Measurements from ENCODE around the gene ADAMTS2.
A peak's percentile ranks its signal among the peaks of the same experiment; 100 is the strongest.

The ADAMTS2 gene

DNA sequence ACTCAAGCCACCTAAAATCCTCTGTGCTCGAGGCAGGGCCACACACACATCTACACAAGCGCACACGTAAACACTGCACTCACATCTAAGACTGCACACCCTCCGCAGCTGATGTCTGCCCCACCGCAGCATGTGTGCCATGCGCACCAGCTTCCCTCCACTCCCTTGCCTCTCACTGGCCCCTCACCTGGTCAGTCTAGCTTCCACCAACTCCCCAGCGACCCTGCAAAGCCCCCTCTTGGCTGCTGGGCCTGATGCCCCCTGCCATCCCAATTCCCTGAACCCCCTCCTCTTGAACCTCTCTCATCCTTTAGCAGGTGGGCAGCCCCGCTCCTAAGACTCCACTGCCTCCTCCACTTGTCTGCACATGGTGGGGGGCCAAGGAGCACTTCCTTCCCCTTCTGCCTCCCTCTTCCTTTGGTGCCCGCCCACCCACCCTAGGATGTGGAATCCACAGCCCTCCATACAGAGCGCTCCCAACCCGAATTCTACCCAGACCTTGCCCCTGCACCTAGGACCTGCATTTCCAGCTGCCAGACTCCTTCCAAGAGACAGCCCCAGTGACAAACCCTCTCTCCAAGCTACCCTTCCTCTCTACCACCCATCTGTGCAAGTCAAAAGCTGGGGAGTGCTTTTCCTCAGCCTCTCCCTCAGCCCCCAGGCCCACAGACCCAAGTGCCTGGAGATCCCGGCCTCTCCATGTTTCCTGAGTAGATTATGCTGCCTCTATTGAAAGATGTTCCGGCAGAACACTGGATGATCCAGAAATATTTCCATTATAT, 23.9 kb downstream of the ADAMTS2 start:
- H3K27ac ChIP-seq = no peak overlapping the region

DNA sequence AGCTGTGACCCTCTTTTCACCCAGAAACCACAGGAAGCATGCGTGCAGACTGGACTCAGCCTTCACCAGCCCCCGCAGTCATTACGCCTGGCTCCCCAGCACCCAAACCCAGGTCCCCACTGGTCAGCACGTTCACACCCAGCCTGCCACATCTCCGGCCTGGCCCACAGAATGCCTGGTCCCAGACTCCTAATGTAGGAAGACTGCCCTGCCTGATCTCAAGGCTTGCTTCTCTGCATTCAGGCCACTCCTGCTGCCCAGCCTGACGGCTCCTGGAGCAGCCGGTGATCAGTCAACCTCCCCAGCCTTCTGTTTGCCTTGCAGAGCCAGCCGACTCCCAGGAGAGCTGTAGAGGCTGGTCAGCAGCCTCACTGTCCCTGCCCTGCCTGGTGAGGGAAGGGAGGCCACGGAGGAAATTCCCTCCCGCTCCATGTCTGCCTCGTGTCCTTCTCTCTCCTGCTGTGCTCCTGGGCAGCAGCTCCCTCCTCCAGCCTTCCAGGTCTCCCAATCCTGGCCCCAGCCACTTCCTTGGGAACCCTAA, 25.4 kb downstream of the ADAMTS2 start:
- TF ChIP-seq, protein P1, sequence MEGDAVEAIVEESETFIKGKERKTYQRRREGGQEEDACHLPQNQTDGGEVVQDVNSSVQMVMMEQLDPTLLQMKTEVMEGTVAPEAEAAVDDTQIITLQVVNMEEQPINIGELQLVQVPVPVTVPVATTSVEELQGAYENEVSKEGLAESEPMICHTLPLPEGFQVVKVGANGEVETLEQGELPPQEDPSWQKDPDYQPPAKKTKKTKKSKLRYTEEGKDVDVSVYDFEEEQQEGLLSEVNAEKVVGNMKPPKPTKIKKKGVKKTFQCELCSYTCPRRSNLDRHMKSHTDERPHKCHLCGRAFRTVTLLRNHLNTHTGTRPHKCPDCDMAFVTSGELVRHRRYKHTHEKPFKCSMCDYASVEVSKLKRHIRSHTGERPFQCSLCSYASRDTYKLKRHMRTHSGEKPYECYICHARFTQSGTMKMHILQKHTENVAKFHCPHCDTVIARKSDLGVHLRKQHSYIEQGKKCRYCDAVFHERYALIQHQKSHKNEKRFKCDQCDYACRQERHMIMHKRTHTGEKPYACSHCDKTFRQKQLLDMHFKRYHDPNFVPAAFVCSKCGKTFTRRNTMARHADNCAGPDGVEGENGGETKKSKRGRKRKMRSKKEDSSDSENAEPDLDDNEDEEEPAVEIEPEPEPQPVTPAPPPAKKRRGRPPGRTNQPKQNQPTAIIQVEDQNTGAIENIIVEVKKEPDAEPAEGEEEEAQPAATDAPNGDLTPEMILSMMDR (conservative IDR thresholded peaks at IDR 0.05) = no peak
- H3K27ac ChIP-seq = peak overlapping the region; percentile 34; the same call in 1 of the 2 replicates

More for the DNA sequence above, 23.9 kb downstream of the ADAMTS2 start:
- TF ChIP-seq, protein P1 (conservative IDR thresholded peaks at IDR 0.05) = no peak

DNA sequence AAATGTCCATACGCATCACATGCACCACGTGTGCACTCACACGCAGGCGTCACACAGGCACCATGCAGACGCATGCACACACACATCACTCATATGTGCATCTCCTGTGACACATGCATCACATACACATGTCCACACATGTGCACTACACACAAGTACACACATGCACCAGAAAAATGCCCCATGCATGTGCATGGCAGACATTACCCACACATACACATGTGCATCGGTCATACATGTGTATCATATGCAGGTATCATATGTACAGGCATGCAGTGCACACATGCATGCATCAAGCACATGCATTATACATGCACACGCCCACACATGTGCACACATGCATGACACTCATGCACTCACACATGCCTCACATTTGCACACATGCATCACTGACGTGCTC, 26.1 kb downstream of the ADAMTS2 start:
- no peak overlapping the region; the same call in 1 of the 2 replicates for H3K27ac ChIP-seq
- TF ChIP-seq, protein P1 (conservative IDR thresholded peaks at IDR 0.05) = no peak

DNA sequence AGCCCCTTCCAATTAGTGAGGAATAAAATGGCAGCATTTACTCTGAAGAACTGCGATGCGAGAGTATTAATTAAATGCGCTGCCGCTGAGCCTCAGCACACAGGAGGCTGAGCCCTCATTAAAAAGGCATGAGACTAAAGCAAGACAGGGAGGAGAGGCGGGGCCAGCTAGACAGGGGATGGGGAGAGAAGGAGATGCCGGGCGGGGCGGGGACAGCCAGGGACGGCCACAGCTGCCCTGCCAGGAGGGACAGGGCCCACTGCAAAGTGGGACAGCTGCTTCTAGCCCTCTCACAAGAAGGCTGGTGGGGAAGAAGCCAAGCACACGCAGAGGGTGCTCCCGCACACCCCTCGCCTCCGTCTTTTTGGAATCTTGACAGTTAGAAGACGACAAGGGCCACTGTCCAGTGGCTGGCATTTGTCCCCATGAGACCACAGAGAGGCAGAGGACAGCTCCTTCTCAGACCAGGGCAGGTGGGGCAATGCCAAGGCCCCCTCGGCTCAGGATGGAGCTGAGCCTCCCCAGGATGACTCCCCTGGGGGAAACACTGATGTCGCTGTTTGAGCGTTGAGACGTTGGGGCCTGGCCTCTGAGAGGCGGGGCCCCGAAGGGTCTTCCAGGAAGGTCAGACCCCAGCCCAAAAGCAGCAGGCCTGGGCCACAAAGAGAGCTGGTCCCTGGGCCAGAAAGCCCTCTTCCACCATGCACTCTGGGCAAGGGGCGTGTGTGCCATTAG, 26.9 kb downstream of the ADAMTS2 start:
- TF ChIP-seq, protein P1 (conservative IDR thresholded peaks at IDR 0.05) = no peak
- H3K27ac ChIP-seq = no peak overlapping the region

DNA sequence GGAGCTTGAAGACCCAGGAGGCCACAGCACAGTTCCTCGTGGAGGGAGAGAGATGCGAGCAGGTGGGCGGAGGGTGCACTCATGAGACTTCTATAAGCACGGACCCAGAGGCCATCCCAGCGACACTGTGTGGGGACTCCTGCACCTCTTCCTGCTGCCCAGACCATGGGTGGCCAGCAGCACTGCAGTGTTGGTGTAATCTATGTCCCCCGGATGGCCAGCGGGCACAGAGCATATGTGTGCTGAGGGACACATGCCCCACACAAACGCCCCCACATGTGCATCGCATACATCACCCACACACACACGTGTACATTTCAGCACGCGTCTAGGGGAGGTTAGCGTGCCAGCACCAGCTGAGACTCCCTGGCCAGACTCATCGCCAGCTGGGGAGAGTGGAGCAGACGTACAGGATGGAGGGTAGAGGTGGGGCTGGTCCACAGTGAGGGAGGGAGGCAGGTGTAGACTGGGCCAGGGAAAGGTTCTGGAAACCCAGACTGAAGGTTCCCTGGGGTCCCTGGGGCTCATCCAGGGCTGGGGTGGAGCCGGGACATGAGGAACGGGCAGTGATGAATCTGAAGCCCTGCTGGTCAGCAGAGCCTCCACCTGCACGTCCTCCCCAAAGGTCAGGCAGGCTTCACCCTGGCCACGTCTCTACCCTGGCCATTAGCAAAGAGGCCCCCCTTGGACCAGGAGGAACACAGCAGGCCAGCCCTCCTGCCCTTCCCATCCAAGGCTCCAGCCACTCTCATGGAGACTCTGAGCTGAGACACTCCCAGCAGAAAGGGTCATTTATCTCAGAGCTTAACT, 27.6 kb downstream of the ADAMTS2 start:
- no peak overlapping the region for H3K27ac ChIP-seq
- TF ChIP-seq, protein P1 (conservative IDR thresholded peaks at IDR 0.05) = no peak

DNA sequence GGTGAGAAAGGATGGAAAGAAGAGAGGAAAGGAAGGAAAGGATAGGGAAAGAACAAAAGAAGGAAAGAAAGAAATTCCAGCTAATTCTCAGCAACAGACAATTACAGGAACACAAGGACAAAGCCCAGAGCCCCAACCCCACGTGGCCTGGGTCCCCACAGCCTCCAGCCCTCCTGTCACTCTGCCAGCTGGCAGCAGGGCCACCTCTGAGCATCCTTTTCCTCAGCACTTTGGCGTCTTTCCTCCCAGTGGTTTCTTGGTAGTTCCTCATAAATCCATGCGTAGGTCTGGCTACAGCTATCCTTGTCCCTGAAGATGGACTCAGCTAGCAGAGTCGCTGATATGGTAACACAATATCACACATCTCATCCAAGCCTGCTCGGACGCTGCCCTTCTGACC, 28.3 kb downstream of the ADAMTS2 start:
- TF ChIP-seq, protein P1 (conservative IDR thresholded peaks at IDR 0.05) = no peak
- H3K27ac ChIP-seq = no peak overlapping the region

Data from VCaP (cell line).